Stromal cell of bone marrow (primary cell): ENCODE data around the gene PNKD.
A peak's percentile ranks its signal among the peaks of the same experiment; 100 is the strongest.

ENCODE experiments used
- DNase-seq: peaks from one replicate; pipeline ENCODE4 v3.0.0-alpha.2; 2012; ENCODE audit warnings: low read depth

The PNKD gene

GRCh38 chr2:218269900-218270720, at the start of gene PNKD, which contains the start of gene AAMP:
Gene PNKD (plus strand): TSS chr2:218270519. CDS start chr2:218270536, 17 bp downstream.
Gene AAMP (minus strand): TSS chr2:218270137. CDS start chr2:218270086, 51 bp downstream.
- DNase-seq: peak; percentile 99

GRCh38 chr2:218221000-218221399, 49.3 kb upstream of the PNKD start:
- DNase-seq: no peak

GRCh38 chr2:218223046-218223445, 47.3 kb upstream of the PNKD start:
- no peak for DNase-seq

- DNase-seq: no peak
These were observed 46.1 kb upstream of the PNKD start for GRCh38 chr2:218224186-218224585.

- no peak for DNase-seq
These were observed 43.4 kb upstream of the PNKD start for GRCh38 chr2:218226903-218227302.

GRCh38 chr2:218228366-218229090, 41.8 kb upstream of the PNKD start:
- DNase-seq: no peak

GRCh38 chr2:218229239-218229638, 41.1 kb upstream of the PNKD start:
- peak; percentile 58 for DNase-seq

- DNase-seq: no peak
These were observed 40.5 kb upstream of the PNKD start for GRCh38 chr2:218229851-218230250.

GRCh38 chr2:218230882-218231281, 39.4 kb upstream of the PNKD start:
- DNase-seq: no peak

GRCh38 chr2:218233543-218233942, 36.8 kb upstream of the PNKD start:
- DNase-seq: no peak

- no peak for DNase-seq
These were observed 35.8 kb upstream of the PNKD start for GRCh38 chr2:218234521-218234920.

- DNase-seq: no peak
These were observed 35.3 kb upstream of the PNKD start for GRCh38 chr2:218235017-218235416.

GRCh38 chr2:218236829-218237228, 33.5 kb upstream of the PNKD start:
- DNase-seq: no peak

- no peak for DNase-seq
These were observed 31.4 kb upstream of the PNKD start for GRCh38 chr2:218238887-218239286.

- no peak for DNase-seq
These were observed 26.1 kb upstream of the PNKD start for GRCh38 chr2:218244204-218244603.

GRCh38 chr2:218244665-218245064, 25.7 kb upstream of the PNKD start:
- no peak for DNase-seq

- no peak for DNase-seq
These were observed 25.1 kb upstream of the PNKD start for GRCh38 chr2:218245214-218245613.

GRCh38 chr2:218249691-218250090, 20.6 kb upstream of the PNKD start:
- no peak for DNase-seq

- peak; percentile 40 for DNase-seq
These were observed 17.6 kb upstream of the PNKD start for GRCh38 chr2:218252509-218253231.

GRCh38 chr2:218253232-218253625, 17.1 kb upstream of the PNKD start:
- DNase-seq: no peak

GRCh38 chr2:218255446-218255845, 14.9 kb upstream of the PNKD start:
- DNase-seq: peak; percentile 52

GRCh38 chr2:218256612-218257350, 13.5 kb upstream of the PNKD start:
- no peak for DNase-seq
